GM18873 (cell line): Measurements from ENCODE around the gene SLC6A12.
"Not testable (repeated sequence)": the region's sequence is repeated elsewhere in the genome, so short reads cannot be mapped to it uniquely, and the experiment has no call there.

ENCODE experiments used
- ATAC-seq: cut with Tn5 transposase; IDR thresholded peaks from one replicate; pipeline ENCODE4 v1.9.1; 2021; ENCODE audit warnings: mild to moderate bottlenecking, moderate library complexity, moderate number of reproducible peaks; ENCODE audit not compliant: unreplicated experiment, low FRiP score

The SLC6A12 gene

GRCh38 chr12:218728-219590, 5.0 kb upstream of the SLC6A12 start:
- ATAC-seq = no peak

- no peak for ATAC-seq
These were observed 4.3 kb upstream of the SLC6A12 start for GRCh38 chr12:218221-218620.

GRCh38 chr12:217029-217428, 3.1 kb upstream of the SLC6A12 start:
- not testable (repeated sequence) for ATAC-seq

- no peak for ATAC-seq
These were observed 1.2 kb upstream of the SLC6A12 start for GRCh38 chr12:215116-215515.

- no peak for ATAC-seq
These were observed 427 bp downstream of the SLC6A12 start for GRCh38 chr12:213527-213932.

- ATAC-seq = no peak
These were observed 1.0 kb downstream of the SLC6A12 start for GRCh38 chr12:212715-213526.

GRCh38 chr12:212415-212714, 1.6 kb downstream of the SLC6A12 start:
- no peak for ATAC-seq

GRCh38 chr12:211639-212414, 2.1 kb downstream of the SLC6A12 start:
- ATAC-seq = no peak

- ATAC-seq = no peak
These were observed 2.9 kb downstream of the SLC6A12 start for GRCh38 chr12:211142-211465.

- no peak for ATAC-seq
These were observed 3.4 kb downstream of the SLC6A12 start for GRCh38 chr12:210277-211141.

- ATAC-seq = no peak
These were observed 4.1 kb downstream of the SLC6A12 start for GRCh38 chr12:209851-210250.

GRCh38 chr12:209246-209645, 4.7 kb downstream of the SLC6A12 start:
- ATAC-seq = no peak

GRCh38 chr12:208813-209212, 5.1 kb downstream of the SLC6A12 start:
- ATAC-seq = no peak

- ATAC-seq = no peak
These were observed 6.2 kb downstream of the SLC6A12 start for GRCh38 chr12:207804-208203.

- ATAC-seq = no peak
These were observed 7.1 kb downstream of the SLC6A12 start for GRCh38 chr12:206746-207440.

GRCh38 chr12:205026-205425, 8.9 kb downstream of the SLC6A12 start:
- no peak for ATAC-seq

- no peak for ATAC-seq
These were observed 9.7 kb downstream of the SLC6A12 start for GRCh38 chr12:204261-204678.

- ATAC-seq = no peak
These were observed 10.3 kb downstream of the SLC6A12 start for GRCh38 chr12:203462-204260.

GRCh38 chr12:203074-203461, 10.9 kb downstream of the SLC6A12 start:
- no peak for ATAC-seq
